Measurements from ENCODE around the gene TMEM179.

TMEM179 gene

DNA sequence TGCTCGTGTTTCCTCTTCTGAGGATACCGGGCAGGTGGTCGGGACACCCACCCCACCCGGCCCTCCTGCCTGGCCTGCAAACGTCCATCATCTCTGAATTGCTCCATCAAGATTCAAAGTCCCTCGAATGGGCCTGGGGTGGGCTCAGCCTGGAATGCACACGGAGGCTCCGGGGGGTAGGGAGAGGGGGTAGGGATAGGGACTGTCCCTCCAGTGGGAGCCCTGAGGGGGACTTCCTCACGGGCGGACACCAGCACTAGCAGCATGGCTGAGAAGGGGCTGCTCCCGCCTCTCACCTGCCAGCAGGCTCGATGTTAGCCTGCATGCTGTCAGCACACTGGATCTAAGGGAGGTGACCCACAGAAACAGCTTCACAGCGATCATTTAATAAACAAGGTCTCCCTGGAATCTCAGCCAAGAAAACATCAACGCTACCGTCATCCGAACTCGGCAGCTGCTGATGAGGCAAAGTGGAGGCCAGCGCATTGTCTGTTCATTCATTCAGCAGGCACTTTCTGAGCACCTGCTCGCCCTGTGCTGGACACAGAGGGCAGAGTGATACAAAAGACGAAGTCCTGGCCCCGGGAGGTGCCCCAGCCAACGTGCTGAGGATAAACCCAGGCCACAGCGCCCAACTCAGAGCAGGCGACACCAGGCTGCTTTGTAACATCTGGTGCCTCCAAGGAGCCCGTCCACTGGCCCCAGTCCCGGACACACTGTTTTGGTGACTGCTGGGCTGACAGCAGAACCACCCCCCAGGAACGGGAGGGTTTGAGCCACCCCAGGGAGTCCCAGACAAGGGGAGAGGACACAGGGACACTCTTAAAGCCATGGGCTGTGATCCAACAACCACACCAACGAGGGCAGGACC, 6.3 kb downstream of the TMEM179 start:
- no peak for TF ChIP-seq TAF1 (IDR thresholded peaks at IDR 0.05; ENCODE audit: borderline replicate concordance, insufficient read depth, low read length)
- no peak for TF ChIP-seq POLR2AphosphoS5 (IDR thresholded peaks at IDR 0.05; ENCODE audit: low read depth, low read length)
- TF ChIP-seq FOXP2 (optimal IDR thresholded peaks at IDR 0.05; ENCODE audit: borderline replicate concordance, extremely low read depth, extremely low read length, insufficient read depth) = no peak
- TF ChIP-seq, protein P1, sequence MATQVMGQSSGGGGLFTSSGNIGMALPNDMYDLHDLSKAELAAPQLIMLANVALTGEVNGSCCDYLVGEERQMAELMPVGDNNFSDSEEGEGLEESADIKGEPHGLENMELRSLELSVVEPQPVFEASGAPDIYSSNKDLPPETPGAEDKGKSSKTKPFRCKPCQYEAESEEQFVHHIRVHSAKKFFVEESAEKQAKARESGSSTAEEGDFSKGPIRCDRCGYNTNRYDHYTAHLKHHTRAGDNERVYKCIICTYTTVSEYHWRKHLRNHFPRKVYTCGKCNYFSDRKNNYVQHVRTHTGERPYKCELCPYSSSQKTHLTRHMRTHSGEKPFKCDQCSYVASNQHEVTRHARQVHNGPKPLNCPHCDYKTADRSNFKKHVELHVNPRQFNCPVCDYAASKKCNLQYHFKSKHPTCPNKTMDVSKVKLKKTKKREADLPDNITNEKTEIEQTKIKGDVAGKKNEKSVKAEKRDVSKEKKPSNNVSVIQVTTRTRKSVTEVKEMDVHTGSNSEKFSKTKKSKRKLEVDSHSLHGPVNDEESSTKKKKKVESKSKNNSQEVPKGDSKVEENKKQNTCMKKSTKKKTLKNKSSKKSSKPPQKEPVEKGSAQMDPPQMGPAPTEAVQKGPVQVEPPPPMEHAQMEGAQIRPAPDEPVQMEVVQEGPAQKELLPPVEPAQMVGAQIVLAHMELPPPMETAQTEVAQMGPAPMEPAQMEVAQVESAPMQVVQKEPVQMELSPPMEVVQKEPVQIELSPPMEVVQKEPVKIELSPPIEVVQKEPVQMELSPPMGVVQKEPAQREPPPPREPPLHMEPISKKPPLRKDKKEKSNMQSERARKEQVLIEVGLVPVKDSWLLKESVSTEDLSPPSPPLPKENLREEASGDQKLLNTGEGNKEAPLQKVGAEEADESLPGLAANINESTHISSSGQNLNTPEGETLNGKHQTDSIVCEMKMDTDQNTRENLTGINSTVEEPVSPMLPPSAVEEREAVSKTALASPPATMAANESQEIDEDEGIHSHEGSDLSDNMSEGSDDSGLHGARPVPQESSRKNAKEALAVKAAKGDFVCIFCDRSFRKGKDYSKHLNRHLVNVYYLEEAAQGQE (IDR thresholded peaks at IDR 0.05; ENCODE audit: insufficient read depth in 1 of 2, low read depth in 2 of 2, low read length in 2 of 2) = no peak
- no peak for TF ChIP-seq SIN3A (IDR thresholded peaks at IDR 0.05; ENCODE audit: borderline replicate concordance, insufficient read depth, low read length)

DNA sequence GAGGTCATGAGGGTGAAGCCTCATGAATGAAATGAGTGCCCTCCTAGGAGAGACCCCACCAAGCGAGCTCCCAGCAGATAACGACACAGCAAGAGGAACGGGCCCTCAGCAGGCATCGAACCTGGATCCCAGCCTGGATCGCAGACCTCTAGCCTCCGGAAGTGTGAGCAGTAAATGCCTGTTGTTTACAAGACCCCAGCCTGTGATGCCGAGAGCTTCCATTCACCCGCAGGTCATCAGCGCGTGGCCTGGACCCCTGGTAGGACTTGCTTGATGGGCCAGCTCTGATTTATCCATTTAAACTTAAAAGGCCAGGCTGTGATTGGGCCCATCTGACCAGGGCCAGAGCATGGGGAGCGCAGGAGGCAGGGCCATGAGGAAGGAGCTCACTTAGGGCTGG, 7.0 kb downstream of the TMEM179 start:
- TF ChIP-seq, protein P1 (IDR thresholded peaks at IDR 0.05; ENCODE audit: insufficient read depth in 1 of 2, low read depth in 2 of 2, low read length in 2 of 2) = no peak
- TF ChIP-seq TAF1 (IDR thresholded peaks at IDR 0.05; ENCODE audit: borderline replicate concordance, insufficient read depth, low read length) (no peak), POLR2AphosphoS5 (IDR thresholded peaks at IDR 0.05; ENCODE audit: low read depth, low read length) (no peak), SIN3A (IDR thresholded peaks at IDR 0.05; ENCODE audit: borderline replicate concordance, insufficient read depth, low read length) (no peak)

DNA sequence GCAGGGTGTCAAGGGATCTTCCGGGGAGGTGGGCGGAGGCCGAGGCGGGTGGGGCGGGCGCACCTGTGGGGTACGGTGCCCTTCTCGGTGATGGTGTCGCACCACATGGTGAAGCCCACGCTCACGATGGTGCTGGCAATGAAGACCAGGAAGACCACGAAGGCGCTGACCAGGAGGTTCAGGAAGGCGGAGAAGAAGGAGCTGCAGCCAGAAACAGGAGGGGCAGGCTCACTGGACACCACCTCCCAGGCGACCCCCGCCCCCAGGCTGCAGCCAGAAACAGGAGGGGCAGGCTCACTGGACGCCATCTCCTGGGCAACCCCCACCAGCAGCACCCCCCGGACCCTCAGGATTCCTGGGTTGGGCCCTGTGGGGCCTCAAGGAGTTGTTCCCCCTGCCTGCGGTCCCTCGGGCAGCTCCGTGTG, 7.6 kb downstream of the TMEM179 start:
- TF ChIP-seq SIN3A (IDR thresholded peaks at IDR 0.05; ENCODE audit: borderline replicate concordance, insufficient read depth, low read length) = no peak
- TF ChIP-seq, protein P1 (IDR thresholded peaks at IDR 0.05; ENCODE audit: insufficient read depth in 1 of 2, low read depth in 2 of 2, low read length in 2 of 2) = no peak

DNA sequence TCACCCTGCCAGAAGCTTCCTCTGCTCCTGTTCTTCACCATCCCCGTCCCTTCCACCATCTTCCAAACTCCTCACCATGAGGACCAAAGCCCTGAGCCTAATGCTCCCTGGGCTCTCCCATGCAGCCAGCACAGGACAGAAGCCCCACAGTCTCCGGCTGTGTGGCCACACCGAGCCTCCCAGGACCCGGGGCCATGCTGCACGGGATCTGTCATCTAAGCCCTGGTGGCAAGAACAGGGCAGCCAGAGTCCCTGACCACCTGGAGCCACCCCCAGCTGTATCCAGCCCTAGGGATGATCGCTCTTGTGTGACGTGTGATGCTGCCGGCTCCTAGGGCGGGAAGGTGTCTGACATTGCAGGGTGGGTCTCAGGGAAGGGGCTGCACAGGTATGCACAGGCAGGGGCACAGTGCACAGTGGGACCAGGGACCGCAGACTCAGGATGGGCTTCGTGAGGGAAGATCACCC, 8.1 kb downstream of the TMEM179 start:
- TF ChIP-seq, protein P1 (IDR thresholded peaks at IDR 0.05; ENCODE audit: insufficient read depth in 1 of 2, low read depth in 2 of 2, low read length in 2 of 2) = no peak
- no peak for TF ChIP-seq FOXP2 (optimal IDR thresholded peaks at IDR 0.05; ENCODE audit: borderline replicate concordance, extremely low read depth, extremely low read length, insufficient read depth)
- TF ChIP-seq TAF1 (IDR thresholded peaks at IDR 0.05; ENCODE audit: borderline replicate concordance, insufficient read depth, low read length) = no peak
